Tibial nerve (tissue), 4 donors: Measurements from ENCODE around the gene PDXP.

Source experiments
- CTCF ChIP-seq, 5 experiments: fragments of 200-600 bp in 3 of 5; fragments of 450-650 bp in 2 of 5; sonication (generic) in 3 of 5; IDR thresholded peaks; one replicate each; pipeline ENCODE4 v1.5.1; 2016 to 2019; ENCODE audit warnings: antibody characterized with exemption in 5 of 5, mild to moderate bottlenecking in 3 of 5, moderate library complexity in 2 of 5
- EP300 ChIP-seq, 2 donors: sonication (generic); formaldehyde crosslinking; IDR thresholded peaks; one replicate each; pipeline ENCODE4 v1.6.1; 2017; ENCODE audit warnings: antibody characterized with exemption in 2 of 2, mild to moderate bottlenecking in 1 of 2
- POLR2A ChIP-seq, 2 donors: fragments of 450-650 bp; IDR thresholded peaks; one replicate each; pipeline ENCODE4 v1.6.1; 2017; ENCODE audit warnings: antibody characterized with exemption in 2 of 2, mild to moderate bottlenecking in 2 of 2, moderate library complexity in 2 of 2

GRCh38 chr22:37690901-37691504, 32.5 kb downstream of the PDXP start:
- TF ChIP-seq CTCF (IDR thresholded peaks at IDR 0.05) (no peak), EP300 (IDR thresholded peaks at IDR 0.05) (no peak), POLR2A (IDR thresholded peaks at IDR 0.05) (no peak)
